PC-3 (cell line): ENCODE data around the gene TNFRSF6B. TPM values are rescaled to one million over a fixed set of nuclear protein-coding genes. Genes with fewer than 3 reads are reported as not detected.

Experiments
- ATAC-seq: fragments of 200-7000 bp; cut with Tn5 transposase; 2 replicates; pipeline ENCODE4 v1.9.1; 2020; ENCODE audit warnings: mild to moderate bottlenecking, moderate library complexity
- BruUV-seq: library from RNA; stranded (reverse); fragments of 400-500 nt; replicated peaks from 2 replicates; lab custom pipeline; 2021; lab: Mats Ljungman, UMichigan
- CTCF ChIA-PET: fragments of 300-600 bp; sonication (Branson Sonifier 250); formaldehyde crosslinking; loops from one replicate; lab custom pipeline; 2022; ENCODE audit warnings: antibody characterized with exemption; lab: Charles Lee
- POLR2A ChIA-PET: fragments of 300-600 bp; sonication (Branson Sonifier 250); formaldehyde crosslinking; loops from one replicate; lab custom pipeline; 2022; ENCODE audit warnings: antibody characterized with exemption; ENCODE audit not compliant: unreplicated experiment; lab: Charles Lee
- DNase-seq: peaks from one replicate; pipeline ENCODE4 v3.0.0-alpha.2; 2015
- H2AFZ ChIP-seq: fragments of 300-600 bp; sonication (generic); 2 replicates; pipeline ENCODE4 v1.6.0; 2016; ENCODE audit warnings: antibody characterized with exemption, low read length
- H3F3A ChIP-seq: fragments of 300-600 bp; sonication (generic); one replicate; pipeline ENCODE4 v1.6.0; 2017; ENCODE audit warnings: antibody characterized with exemption, low read length, control low read depth, mild to moderate bottlenecking; ENCODE audit not compliant: unreplicated experiment
- H3K27ac ChIP-seq: fragments of 300-600 bp; sonication (generic); 2 replicates; pipeline ENCODE4 v1.5.1; 2016; ENCODE audit warnings: mild to moderate bottlenecking, low read length
- H3K27me3 ChIP-seq: fragments of 300-600 bp; sonication (generic); 2 replicates; pipeline ENCODE4 v1.6.1; 2016; ENCODE audit warnings: low read length, mixed read lengths
- H3K36me3 ChIP-seq: fragments of 300-600 bp; sonication (generic); 2 replicates; pipeline ENCODE4 v1.6.1; 2016; ENCODE audit warnings: low read depth, mixed run types, low read length, mixed read lengths
- H3K4me1 ChIP-seq: fragments of 300-600 bp; sonication (generic); 2 replicates; pipeline ENCODE4 v1.5.1; 2016; ENCODE audit warnings: low read length; ENCODE audit not compliant: insufficient read depth
- H3K4me2 ChIP-seq: fragments of 300-600 bp; sonication (generic); 2 replicates; pipeline ENCODE4 v1.6.0; 2016; ENCODE audit warnings: low read length
- H3K4me3 ChIP-seq: fragments of 300-600 bp; sonication (generic); 2 replicates; pipeline ENCODE4 v1.5.1; 2016; ENCODE audit warnings: mild to moderate bottlenecking, low read length, mixed read lengths
- H3K79me2 ChIP-seq: fragments of 300-600 bp; sonication (generic); 2 replicates; pipeline ENCODE4 v1.6.1; 2017; ENCODE audit warnings: low read length, mixed read lengths
- H3K9ac ChIP-seq: fragments of 300-600 bp; sonication (generic); 2 replicates; pipeline ENCODE4 v1.6.0; 2016; ENCODE audit warnings: mild to moderate bottlenecking, low read length
- H3K9me2 ChIP-seq: fragments of 300-600 bp; sonication (generic); replicated peaks from 2 replicates; pipeline ENCODE4 v1.6.1; 2016; ENCODE audit warnings: mixed run types, low read length, mixed read lengths
- H3K9me3 ChIP-seq: fragments of 300-600 bp; sonication (generic); 2 replicates; pipeline ENCODE4 v1.6.1; 2016; ENCODE audit warnings: low read length, mixed read lengths
- H4K20me1 ChIP-seq: fragments of 300-600 bp; sonication (generic); 2 replicates; pipeline ENCODE4 v1.6.1; 2016; ENCODE audit warnings: low read length, mixed read lengths
- EZH2 ChIP-seq: fragments of 300-600 bp; sonication (generic); IDR thresholded peaks from one replicate; pipeline ENCODE4 v1.6.1; 2017; ENCODE audit warnings: antibody characterized with exemption, mild to moderate bottlenecking, low read length; ENCODE audit not compliant: unreplicated experiment
- EZH2phosphoT487 ChIP-seq: fragments of 300-600 bp; sonication (generic); IDR thresholded peaks from 2 replicates; pipeline ENCODE4 v1.6.1; 2018; ENCODE audit warnings: mild to moderate bottlenecking, antibody characterized with exemption, low read length, borderline replicate concordance
- intact Hi-C: fragments of 100-400 bp; cut with micrococcal nuclease; formaldehyde crosslinking; loops from 2 replicates; pipeline ENCODE4 v1.9.0; 2023
- total RNA-seq: library from RNA; depleted of rRNA; stranded (reverse); fragments of >200 nt; gene quantifications from 2 replicates; pipeline ENCODE4 v1.2.3, GENCODE V29; 2014
- TF ChIP-seq, protein P1 (sequence below): fragments of 300-600 bp; sonication (generic); conservative IDR thresholded peaks from 2 replicates; pipeline ENCODE4 v1.5.1; 2017; ENCODE audit warnings: antibody characterized with exemption, low read depth, mild to moderate bottlenecking, low read length

Gene TNFRSF6B
- total RNA-seq, 1 experiment from 2014 or later = 41.6 TPM

DNA sequence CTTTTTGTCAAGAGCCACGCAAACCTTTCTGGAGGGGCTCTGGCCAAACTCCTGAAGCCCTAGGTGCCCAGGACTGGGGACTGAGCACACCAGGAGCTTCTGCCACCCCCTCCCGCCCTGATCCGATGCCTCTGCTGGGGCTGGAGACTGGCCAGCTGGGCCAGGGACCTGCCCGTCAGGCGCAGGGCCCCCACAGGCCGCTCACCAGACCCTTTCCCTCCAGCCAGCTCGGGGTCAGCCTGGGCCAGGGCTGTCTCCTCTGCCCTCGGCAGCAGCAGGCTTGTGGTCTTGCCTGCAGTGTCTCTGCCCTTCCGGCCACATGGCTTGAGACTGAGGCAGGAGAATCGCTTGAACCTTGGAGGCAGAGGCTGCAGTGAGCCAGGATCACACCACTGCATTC is 23.8 kb upstream of the TNFRSF6B start:
- no peaks in the 10 kb centered on the region for H3K79me2 ChIP-seq
- no peak overlapping the region for H3K9ac ChIP-seq
- no peaks in the 10 kb centered on the region for H3K27me3 ChIP-seq
- intact Hi-C loops = no loop called here
- no peak for ATAC-seq
- H3K36me3 ChIP-seq = peaks cover 22% of the 10 kb centered on the region
- no peak overlapping the region for H3K4me3 ChIP-seq
- CTCF ChIA-PET = no interaction called here
- no peak overlapping the region for H2AFZ ChIP-seq
- no peak for DNase-seq
- H3K27ac ChIP-seq = no peak overlapping the region
- TF ChIP-seq EZH2phosphoT487 (no peak), EZH2 (no peak)
- TF ChIP-seq, protein P1, sequence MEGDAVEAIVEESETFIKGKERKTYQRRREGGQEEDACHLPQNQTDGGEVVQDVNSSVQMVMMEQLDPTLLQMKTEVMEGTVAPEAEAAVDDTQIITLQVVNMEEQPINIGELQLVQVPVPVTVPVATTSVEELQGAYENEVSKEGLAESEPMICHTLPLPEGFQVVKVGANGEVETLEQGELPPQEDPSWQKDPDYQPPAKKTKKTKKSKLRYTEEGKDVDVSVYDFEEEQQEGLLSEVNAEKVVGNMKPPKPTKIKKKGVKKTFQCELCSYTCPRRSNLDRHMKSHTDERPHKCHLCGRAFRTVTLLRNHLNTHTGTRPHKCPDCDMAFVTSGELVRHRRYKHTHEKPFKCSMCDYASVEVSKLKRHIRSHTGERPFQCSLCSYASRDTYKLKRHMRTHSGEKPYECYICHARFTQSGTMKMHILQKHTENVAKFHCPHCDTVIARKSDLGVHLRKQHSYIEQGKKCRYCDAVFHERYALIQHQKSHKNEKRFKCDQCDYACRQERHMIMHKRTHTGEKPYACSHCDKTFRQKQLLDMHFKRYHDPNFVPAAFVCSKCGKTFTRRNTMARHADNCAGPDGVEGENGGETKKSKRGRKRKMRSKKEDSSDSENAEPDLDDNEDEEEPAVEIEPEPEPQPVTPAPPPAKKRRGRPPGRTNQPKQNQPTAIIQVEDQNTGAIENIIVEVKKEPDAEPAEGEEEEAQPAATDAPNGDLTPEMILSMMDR = no peak
- H3K9me2 ChIP-seq = no peaks in the 10 kb centered on the region
- no peaks in the 10 kb centered on the region for H3K4me1 ChIP-seq
- POLR2A ChIA-PET = no interaction called here
- no peaks in the 10 kb centered on the region for H4K20me1 ChIP-seq
- no peaks in the 10 kb centered on the region for H3K9me3 ChIP-seq
- BruUV-seq = no TSS peak
- no peak overlapping the region for H3K4me2 ChIP-seq
- H3F3A ChIP-seq = no peaks in the 10 kb centered on the region

DNA sequence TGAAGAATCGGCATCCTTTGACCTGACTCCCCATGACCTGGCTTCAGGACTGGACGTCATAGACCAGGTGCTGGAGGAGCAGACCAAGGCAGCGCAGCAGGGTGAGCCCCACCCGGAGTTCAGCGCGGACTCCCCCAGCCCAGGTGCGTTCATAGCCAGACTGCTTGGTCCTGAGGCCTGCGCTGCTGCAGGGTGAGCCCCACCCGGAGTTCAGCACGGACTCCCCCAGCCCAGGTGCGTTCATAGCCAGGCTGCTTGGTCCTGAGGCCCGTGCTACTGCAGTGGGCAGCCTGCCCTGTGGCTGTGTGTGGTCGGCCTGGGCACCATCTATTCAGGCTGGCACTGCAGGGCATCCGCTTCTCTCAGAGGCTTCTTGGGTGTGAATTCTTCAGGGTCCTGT is 22.5 kb upstream of the TNFRSF6B start:
- ChIA-PET CTCF (no interaction called here), POLR2A (no interaction called here)
- TF ChIP-seq EZH2phosphoT487 = no peak
- TF ChIP-seq, protein P1 = no peak
- TF ChIP-seq EZH2 = no peak
- no TSS peak for BruUV-seq
- intact Hi-C loops = no loop called here
- Histone ChIP-seq H3K36me3 (peaks cover 12% of the 10 kb centered on the region), H3K4me2 (no peak overlapping the region), H3K4me1 (no peaks in the 10 kb centered on the region), H3F3A (no peaks in the 10 kb centered on the region), H3K27ac (no peak overlapping the region), H4K20me1 (no peaks in the 10 kb centered on the region), H3K9ac (no peak overlapping the region), H3K79me2 (no peaks in the 10 kb centered on the region), H3K9me2 (no peaks in the 10 kb centered on the region), H2AFZ (no peak overlapping the region), H3K9me3 (no peaks in the 10 kb centered on the region), H3K27me3 (no peaks in the 10 kb centered on the region), H3K4me3 (no peak overlapping the region)
- ATAC-seq (no peak), DNase-seq (no peak)

DNA sequence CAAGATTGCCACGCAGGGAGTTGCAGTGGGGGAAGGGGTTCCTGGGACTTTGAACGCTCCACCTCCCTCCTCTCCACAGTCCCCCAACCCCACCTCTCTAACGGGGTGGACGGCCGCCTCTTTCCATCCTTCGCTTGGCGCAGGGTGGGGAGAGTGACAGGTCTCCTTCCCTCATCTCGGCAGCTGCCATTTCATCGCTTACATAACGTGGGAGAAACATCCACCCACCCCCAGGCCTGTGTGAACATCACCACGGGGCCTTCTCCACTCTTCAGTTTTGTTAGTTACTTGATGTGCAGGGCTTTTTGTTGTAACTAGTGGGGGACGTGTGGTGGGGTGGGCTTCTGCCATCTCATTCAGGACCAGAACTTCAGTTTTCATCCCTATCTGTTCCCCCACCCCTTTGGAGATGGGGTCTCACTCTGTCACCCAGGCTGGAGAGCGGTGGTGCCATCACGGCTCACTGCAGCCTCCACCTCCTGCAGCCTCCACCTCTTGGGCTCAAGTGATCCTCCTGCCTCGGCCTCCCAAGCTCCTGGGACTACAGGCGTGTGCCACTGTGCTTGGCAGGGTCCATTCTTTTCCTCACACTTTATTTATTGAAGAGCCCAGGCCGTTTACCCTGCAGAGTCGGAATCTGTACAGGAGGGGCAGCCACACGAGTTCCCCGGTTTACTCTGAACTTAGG is 20.6 kb upstream of the TNFRSF6B start:
- intact Hi-C loops = no loop called here
- Histone ChIP-seq H3K27ac (no peak overlapping the region), H3K79me2 (no peaks in the 10 kb centered on the region), H3K36me3 (peaks cover 12% of the 10 kb centered on the region), H3K4me2 (no peak overlapping the region), H2AFZ (no peak overlapping the region), H3K9ac (no peak overlapping the region), H3K4me1 (no peaks in the 10 kb centered on the region), H3F3A (no peaks in the 10 kb centered on the region), H3K9me2 (no peaks in the 10 kb centered on the region), H3K27me3 (no peaks in the 10 kb centered on the region), H3K9me3 (no peaks in the 10 kb centered on the region), H4K20me1 (no peaks in the 10 kb centered on the region), H3K4me3 (no peak overlapping the region)
- TF ChIP-seq, protein P1 = no peak
- TF ChIP-seq EZH2phosphoT487 = no peak
- ATAC-seq (no peak), DNase-seq (no peak)
- no TSS peak for BruUV-seq
- CTCF ChIA-PET = no interaction called here
- POLR2A ChIA-PET = no interaction called here
